Measurements from ENCODE around the gene FAM47E.
"Not testable (repeated sequence)": the region's sequence is repeated elsewhere in the genome, so short reads cannot be mapped to it uniquely, and the experiment has no call there.

The FAM47E gene

GRCh38 chr4:76270244-76271175 lies 19.0 kb downstream of the FAM47E start:
- DNase-seq, result no peak

GRCh38 chr4:76271248-76271647 lies 19.7 kb downstream of the FAM47E start:
- DNase-seq, result no peak

GRCh38 chr4:76272073-76272472 lies 20.6 kb downstream of the FAM47E start:
- DNase-seq, result no peak

GRCh38 chr4:76272582-76272981 lies 21.1 kb downstream of the FAM47E start:
- no peak for DNase-seq

- peak; percentile 6 for DNase-seq
Observed at GRCh38 chr4:76272999-76273398, 21.5 kb downstream of the FAM47E start.

GRCh38 chr4:76275486-76276124 lies 24.1 kb downstream of the FAM47E start:
- peak; percentile 22 for DNase-seq

- no peak for DNase-seq
Observed at GRCh38 chr4:76276813-76277212, 25.3 kb downstream of the FAM47E start.

GRCh38 chr4:76277667-76278066 lies 26.1 kb downstream of the FAM47E start:
- DNase-seq, result no peak

- DNase-seq, result no peak
Observed at GRCh38 chr4:76278583-76278982, 27.1 kb downstream of the FAM47E start.

GRCh38 chr4:76279462-76279861 lies 27.9 kb downstream of the FAM47E start:
- no peak for DNase-seq

- no peak for DNase-seq
Observed at GRCh38 chr4:76280488-76281441, 29.2 kb downstream of the FAM47E start.

- DNase-seq, result not testable (repeated sequence)
Observed at GRCh38 chr4:76281594-76281993, 30.1 kb downstream of the FAM47E start.

GRCh38 chr4:76282941-76283689 lies 31.6 kb downstream of the FAM47E start:
- DNase-seq, result no peak

- no peak for DNase-seq
Observed at GRCh38 chr4:76283900-76284299, 32.4 kb downstream of the FAM47E start.

- not testable (repeated sequence) for DNase-seq
Observed at GRCh38 chr4:76287811-76288210, 36.3 kb downstream of the FAM47E start.

GRCh38 chr4:76292730-76293129 lies 41.2 kb downstream of the FAM47E start:
- no peak for DNase-seq

- DNase-seq, result no peak
Observed at GRCh38 chr4:76293772-76294171, 42.3 kb downstream of the FAM47E start.

GRCh38 chr4:76296286-76296820 lies 44.8 kb downstream of the FAM47E start:
- no peak for DNase-seq

GRCh38 chr4:76298227-76298626 lies 46.7 kb downstream of the FAM47E start:
- no peak for DNase-seq

- no peak for DNase-seq
Observed at GRCh38 chr4:76300012-76300411, 48.5 kb downstream of the FAM47E start.

- peak; percentile 67 for DNase-seq
Observed at GRCh38 chr4:76301068-76301774, 49.7 kb downstream of the FAM47E start.

All from fibroblast of skin of scalp (primary cell).